ENCODE results near the gene RNF126.
"Not testable (repeated sequence)": the region's sequence is repeated elsewhere in the genome, so short reads cannot be mapped to it uniquely, and the experiment has no call there.

RNF126 gene

DNA sequence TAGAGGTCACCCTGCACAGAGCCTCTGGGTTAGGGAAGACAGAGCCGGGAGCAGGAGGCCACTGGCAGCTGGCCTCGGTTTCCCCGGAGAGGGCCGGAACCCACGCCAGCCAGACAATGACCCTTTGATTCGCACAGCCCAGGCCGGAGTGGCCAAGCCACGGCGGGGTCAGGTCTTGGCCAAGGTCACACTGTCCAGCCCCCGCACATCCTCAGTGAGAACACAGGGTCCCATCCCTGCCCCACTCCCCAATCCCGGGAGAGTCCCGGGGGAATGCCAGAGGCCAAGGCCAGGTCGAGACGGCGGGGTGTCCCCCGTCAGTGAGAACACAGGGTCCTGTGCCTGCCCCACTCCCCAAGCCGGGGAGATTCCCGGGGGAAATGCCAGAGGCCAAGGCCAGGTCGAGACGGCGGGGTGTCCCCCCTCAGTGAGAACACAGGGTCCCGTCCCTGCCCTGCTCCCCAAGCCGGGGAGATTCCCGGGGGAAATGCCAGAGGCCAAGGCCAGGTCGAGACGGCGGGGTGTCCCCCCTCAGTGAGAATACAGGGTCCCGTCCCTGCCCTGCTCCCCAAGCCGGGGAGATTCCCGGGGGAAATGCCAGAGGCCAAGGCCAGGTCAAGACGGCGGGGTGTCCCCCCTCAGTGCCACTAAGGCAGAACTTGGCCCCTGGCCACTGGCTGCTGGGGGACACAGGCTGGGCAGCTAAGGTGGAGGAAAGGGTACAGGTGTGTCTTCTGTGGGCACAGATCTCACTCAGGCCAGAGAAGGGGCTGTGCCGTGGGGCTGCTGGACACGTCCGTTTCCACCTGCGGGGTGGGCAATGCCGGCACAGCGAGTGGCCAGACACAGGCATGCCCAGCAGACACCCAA is 11.5 kb upstream of the RNF126 start:
- Histone ChIP-seq H3K4me3 (no peak overlapping the region), H4K20me1 (peaks cover 11 to 43% (median 20%) of the 10 kb centered on the region in 11 experiments; a peak in 19 of 22 replicates), H3K4me1 (peaks cover 6 to 38% (median 22%) of the 10 kb centered on the region in 10 experiments), H3K4me2 (no peak overlapping the region), H3K27ac (no peak overlapping the region), H3K36me3 (no peaks in the 10 kb centered on the region), H3K9me3 (replicated peaks in 1 of 11) (no peaks in the 10 kb centered on the region), H3K27me3 (peaks cover 54 to 62% (median 57%) of the 10 kb centered on the region in 11 experiments), H3K9ac (no peak overlapping the region)
- TF ChIP-seq Cebpa-rat (IDR thresholded peaks at IDR 0.05) = no peak

DNA sequence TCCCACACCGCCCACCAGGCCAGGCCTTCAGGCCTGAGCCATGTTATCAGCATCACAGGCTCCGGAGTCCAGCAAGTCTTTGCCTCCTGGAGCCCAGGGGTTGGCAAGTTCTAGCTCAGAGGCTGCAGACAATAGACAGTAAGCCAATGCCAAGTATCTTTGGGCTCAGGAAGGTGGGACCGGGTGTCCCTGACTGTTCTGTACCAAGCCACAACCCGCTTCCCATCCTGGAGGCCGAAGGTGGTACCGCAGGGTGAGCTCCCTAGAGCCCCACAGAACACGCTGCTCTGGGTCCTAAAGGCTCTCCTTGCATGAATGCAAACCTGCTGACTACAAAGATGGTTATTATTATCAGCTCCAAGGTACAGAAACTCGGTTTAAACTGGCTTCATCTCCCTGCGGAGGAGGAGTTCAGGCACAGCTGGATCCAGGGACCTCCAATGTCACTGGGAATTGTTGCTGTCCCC is 7.6 kb upstream of the RNF126 start:
- no peak for TF ChIP-seq Cebpa-rat (IDR thresholded peaks at IDR 0.05)
- peaks cover 0 to 13% (median 0%) of the 10 kb centered on the region in 11 experiments; a peak in 10 of 22 replicates for H4K20me1 ChIP-seq
- H3K27ac ChIP-seq = no peak overlapping the region
- H3K4me2 ChIP-seq = peak overlapping the region in 2 of 11 experiments; percentile 10 to 18; a peak in 4 of 22 replicates
- H3K36me3 ChIP-seq = no peaks in the 10 kb centered on the region
- no peak overlapping the region for H3K9ac ChIP-seq
- H3K9me3 ChIP-seq (replicated peaks in 1 of 11) = peaks cover 8 to 29% (median 14%) of the 10 kb centered on the region in 11 experiments; a peak in 17 of 22 replicates
- H3K4me3 ChIP-seq = no peak overlapping the region
- H3K4me1 ChIP-seq = peaks cover 0 to 25% (median 16%) of the 10 kb centered on the region in 10 experiments; a peak in 17 of 20 replicates
- H3K27me3 ChIP-seq = peaks cover 15 to 24% (median 21%) of the 10 kb centered on the region in 11 experiments

DNA sequence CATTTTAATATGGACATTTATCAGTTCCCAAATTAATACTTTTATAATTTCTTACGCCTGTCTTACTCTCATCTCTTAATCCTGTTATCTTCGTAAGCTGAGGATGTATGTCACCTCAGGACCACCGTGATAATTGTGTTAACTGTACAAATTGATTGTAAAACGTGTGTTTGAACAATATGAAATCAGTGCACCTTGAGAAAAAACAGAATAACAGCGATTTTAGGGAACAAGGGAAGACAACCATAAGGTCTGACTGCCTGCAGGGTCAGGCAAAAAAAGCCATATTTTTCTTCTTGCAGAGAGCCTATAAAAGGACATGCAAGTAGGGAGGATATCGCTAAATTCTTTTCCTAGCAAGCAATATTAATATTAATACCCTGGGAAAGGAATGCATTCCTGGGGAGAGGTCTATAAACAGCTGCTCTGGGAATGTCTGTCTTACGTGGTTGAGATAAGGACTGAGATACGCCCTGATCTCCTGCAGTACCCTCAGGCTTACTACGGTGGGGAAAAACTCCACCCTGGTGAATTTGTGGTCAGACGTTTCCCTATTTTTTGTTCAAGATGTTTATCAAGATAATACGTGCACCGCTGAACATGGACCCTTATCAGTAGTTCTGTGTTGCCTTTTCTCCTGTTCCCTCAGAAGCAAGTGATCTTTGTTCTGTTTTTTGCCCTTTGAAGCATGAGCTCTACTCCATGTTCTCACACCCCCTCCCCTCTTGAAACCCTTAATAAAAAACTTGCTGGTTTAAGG is 5.8 kb upstream of the RNF126 start:
- not testable (repeated sequence) for H3K27ac ChIP-seq, H3K36me3 ChIP-seq, H3K4me3 ChIP-seq, H4K20me1 ChIP-seq, H3K27me3 ChIP-seq, H3K9ac ChIP-seq
- Histone ChIP-seq H3K9me3 (replicated peaks in 1 of 11) (peaks cover 8 to 29% (median 14%) of the 10 kb centered on the region in 11 experiments; a peak in 17 of 22 replicates), H3K4me2 (peak overlapping the region in 9 of 11 experiments; percentile 0 to 49 (median 37); a peak in 16 of 22 replicates), H3K4me1 (peaks cover 16 to 40% (median 29%) of the 10 kb centered on the region in 10 experiments)

DNA sequence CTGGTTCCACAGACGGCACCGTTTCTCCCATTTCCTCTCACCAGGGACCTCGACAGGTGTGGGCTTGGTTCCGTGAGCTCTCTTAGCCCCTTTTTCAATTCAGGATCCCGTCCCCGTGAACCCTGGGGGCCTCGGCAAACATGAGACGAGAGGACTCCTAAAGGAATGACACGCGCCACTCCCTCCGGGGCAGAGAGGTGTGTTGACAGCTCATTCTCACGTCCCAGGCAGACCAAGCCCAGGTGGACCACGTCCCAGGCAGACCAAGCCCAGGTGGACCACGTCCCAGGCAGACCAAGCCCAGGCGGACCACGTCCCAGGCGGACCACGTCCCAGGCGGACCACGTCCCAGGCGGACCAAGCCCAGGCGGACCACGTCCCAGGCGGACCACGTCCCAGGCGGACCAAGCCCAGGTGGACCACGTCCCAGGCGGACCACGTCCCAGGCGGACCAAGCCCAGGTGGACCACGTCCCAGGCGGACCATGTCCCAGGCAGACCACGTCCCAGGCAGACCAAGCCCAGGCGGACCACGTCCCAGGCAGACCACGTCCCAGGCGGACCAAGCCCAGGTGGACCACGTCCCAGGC is 4.1 kb upstream of the RNF126 start:
- not testable (repeated sequence) for H3K36me3 ChIP-seq, H4K20me1 ChIP-seq, H3K4me3 ChIP-seq, H3K27ac ChIP-seq, H3K27me3 ChIP-seq, H3K9ac ChIP-seq
- peak overlapping the region in 7 of 11 experiments; percentile 17 to 64 (median 35); a peak in 10 of 22 replicates for H3K4me2 ChIP-seq
- peaks cover 8 to 29% (median 14%) of the 10 kb centered on the region in 11 experiments; a peak in 17 of 22 replicates for H3K9me3 ChIP-seq (replicated peaks in 1 of 11)
- H3K4me1 ChIP-seq = peaks cover 21 to 46% (median 35%) of the 10 kb centered on the region in 10 experiments

DNA sequence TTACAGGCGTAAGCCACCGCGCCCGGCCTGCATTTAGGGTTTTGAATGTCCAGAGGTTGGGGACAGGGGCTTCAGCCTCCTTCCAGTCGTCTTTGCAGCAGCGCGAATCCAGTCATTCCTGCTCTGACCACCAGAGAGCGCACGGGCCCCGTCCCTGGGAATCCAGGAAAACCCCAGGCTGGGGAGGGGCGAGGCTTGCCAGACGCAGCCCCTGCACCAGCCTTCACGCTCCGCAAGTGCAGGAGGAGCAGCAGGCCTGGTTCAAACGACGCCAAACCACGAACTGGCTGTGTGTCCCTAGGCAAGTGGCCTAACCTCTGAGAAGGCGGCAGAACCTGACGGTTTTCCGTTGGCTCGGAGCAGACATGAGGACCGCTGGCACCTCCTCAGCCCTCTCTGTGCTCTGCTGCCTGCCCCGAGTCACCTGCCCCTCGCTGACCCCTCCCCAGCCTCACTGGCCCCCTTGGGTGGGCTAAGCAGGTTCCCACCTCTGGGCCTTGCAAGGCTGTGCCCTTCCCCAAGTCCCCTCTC is 2.0 kb upstream of the RNF126 start:
- peak overlapping the region in 6 of 11 experiments; percentile 7 to 99 (median 66); a peak in 6 of 22 replicates for H3K9ac ChIP-seq
- H3K9me3 ChIP-seq (replicated peaks in 1 of 11) = peaks cover 8 to 29% (median 14%) of the 10 kb centered on the region in 11 experiments; a peak in 17 of 22 replicates
- no peaks in the 10 kb centered on the region for H3K27me3 ChIP-seq
- H3K4me3 ChIP-seq = peak overlapping the region in 3 of 10 experiments; percentile 19 to 48 (median 25); a peak in 4 of 20 replicates
- H4K20me1 ChIP-seq = peaks cover 22 to 30% (median 29%) of the 10 kb centered on the region in 11 experiments
- H3K36me3 ChIP-seq = peaks cover 0 to 12% (median 0%) of the 10 kb centered on the region in 11 experiments; a peak in 5 of 22 replicates
- peak overlapping the region in 4 of 11 experiments; percentile 81 to 97 (median 90); a peak in 5 of 22 replicates for H3K27ac ChIP-seq
- H3K4me1 ChIP-seq = peaks cover 35 to 54% (median 48%) of the 10 kb centered on the region in 10 experiments
- peak overlapping the region; percentile 86 to 99 (median 95) for H3K4me2 ChIP-seq
- no peak for TF ChIP-seq Cebpa-rat (IDR thresholded peaks at IDR 0.05)

DNA sequence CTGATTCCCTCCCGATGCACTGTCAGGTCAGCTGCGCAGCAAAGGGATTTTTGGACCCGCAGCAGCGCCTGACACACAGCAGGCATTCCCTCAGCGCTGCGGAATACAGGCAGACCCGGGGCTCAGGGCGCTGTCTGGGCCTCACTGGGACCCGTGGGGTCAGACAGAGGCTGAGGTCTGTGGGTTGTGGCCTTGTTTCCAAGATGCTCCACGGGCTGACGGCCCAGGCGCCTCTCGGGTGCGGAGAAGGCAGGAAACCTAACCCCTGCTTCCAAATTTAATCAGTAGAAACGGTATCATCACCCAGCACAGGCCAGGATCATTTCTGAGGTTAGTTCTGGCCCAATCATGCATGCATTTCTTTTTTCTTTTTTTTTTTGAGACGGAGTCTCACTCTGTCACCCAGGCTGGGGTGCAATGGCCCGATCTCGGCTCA is 686 bp upstream of the RNF126 start:
- Histone ChIP-seq H3K4me1 (peaks cover 44 to 59% (median 53%) of the 10 kb centered on the region in 10 experiments), H3K9me3 (replicated peaks in 1 of 11) (peaks cover 2 to 22% (median 12%) of the 10 kb centered on the region in 11 experiments; a peak in 15 of 22 replicates), H3K4me2 (peak overlapping the region; percentile 86 to 99 (median 95)), H3K27me3 (no peaks in the 10 kb centered on the region), H3K36me3 (peaks cover 2 to 25% (median 9%) of the 10 kb centered on the region in 11 experiments; a peak in 21 of 22 replicates), H3K9ac (peak overlapping the region; percentile 74 to 99 (median 98)), H3K4me3 (peak overlapping the region; percentile 90 to 100 (median 100)), H4K20me1 (peaks cover 34 to 43% (median 42%) of the 10 kb centered on the region in 11 experiments), H3K27ac (peak overlapping the region; percentile 61 to 98 (median 89))
- TF ChIP-seq Cebpa-rat (IDR thresholded peaks at IDR 0.05) = no peak

DNA sequence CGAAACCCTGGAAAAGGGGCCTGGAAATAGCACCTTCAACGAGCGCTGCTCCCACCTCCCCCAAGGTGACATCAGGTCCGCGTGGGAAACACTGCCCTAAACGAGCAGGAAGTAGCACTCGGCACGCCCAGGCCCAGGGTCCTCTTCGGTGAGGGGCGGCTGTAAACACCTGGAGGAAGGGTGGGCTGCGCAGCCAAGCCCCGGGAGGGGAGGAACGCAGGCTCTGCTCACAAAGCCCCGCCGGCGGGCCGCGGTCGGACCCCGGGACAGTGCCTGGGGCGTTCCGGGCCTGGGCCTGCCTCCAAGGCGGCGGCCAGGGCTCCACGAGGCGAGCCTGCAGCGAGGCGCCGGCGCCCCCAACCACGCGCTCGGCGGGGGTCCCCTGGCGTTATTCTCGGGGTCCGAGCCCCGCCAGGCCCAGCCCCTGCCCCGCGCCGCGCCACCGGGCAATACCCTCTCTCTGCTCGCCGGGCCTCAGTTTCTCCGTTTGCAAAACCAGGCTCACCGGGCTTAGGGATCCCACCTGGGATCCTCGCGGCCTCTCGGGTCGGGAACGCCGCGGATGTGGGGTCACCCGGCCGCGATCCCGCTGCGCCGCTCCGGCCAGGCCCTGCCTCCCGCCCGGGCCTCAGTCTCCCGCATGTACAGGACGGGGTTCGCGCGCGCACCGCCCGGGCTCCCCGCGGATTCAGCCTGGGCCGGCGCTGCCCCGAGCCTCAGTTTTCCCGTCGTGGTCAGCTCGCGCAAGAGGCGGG is 630 bp downstream of the RNF126 start:
- Histone ChIP-seq H3K9ac (peak overlapping the region; percentile 91 to 99 (median 98)), H3K4me2 (peak overlapping the region; percentile 93 to 100 (median 99)), H4K20me1 (peaks cover 47 to 56% (median 55%) of the 10 kb centered on the region in 11 experiments), H3K9me3 (replicated peaks in 1 of 11) (peaks cover 0 to 10% (median 8%) of the 10 kb centered on the region in 11 experiments; a peak in 15 of 22 replicates), H3K4me3 (peak overlapping the region; percentile 90 to 100 (median 100)), H3K27ac (peak overlapping the region; percentile 72 to 98 (median 95)), H3K4me1 (peaks cover 44 to 70% (median 61%) of the 10 kb centered on the region in 10 experiments), H3K27me3 (no peaks in the 10 kb centered on the region), H3K36me3 (peaks cover 15 to 38% (median 22%) of the 10 kb centered on the region in 11 experiments; a peak in 21 of 22 replicates)
- TF ChIP-seq Cebpa-rat (IDR thresholded peaks at IDR 0.05) = no peak
